ENCODE measurements around the gene PPP1R18.
"Not testable (repeated sequence)": the region's sequence is repeated elsewhere in the genome, so short reads cannot be mapped to it uniquely, and the experiment has no call there.

DNA sequence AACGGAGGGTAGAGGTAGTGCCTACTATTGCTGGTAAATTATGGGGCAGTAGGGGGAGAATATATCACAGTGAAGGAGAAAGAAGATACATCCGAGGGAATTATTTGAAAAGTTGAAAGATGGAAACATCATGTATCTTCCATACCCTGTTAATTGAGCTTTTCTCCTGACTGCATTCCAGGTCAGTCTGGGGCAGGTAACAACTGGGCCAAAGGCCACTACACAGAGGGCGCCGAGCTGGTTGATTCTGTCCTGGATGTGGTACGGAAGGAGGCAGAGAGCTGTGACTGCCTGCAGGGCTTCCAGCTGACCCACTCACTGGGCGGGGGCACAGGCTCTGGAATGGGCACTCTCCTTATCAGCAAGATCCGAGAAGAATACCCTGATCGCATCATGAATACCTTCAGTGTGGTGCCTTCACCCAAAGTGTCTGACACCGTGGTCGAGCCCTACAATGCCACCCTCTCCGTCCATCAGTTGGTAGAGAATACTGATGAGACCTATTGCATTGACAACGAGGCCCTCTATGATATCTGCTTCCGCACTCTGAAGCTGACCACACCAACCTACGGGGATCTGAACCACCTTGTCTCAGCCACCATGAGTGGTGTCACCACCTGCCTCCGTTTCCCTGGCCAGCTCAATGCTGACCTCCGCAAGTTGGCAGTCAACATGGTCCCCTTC, 36.9 kb upstream of the PPP1R18 start:
- TF ChIP-seq POLR2A (IDR thresholded peaks at IDR 0.05; ENCODE audit: extremely low read depth, insufficient read length); MYC (IDR thresholded peaks at IDR 0.05; ENCODE audit: low read depth, low read length): not testable (repeated sequence)
- TF ChIP-seq, protein P1, sequence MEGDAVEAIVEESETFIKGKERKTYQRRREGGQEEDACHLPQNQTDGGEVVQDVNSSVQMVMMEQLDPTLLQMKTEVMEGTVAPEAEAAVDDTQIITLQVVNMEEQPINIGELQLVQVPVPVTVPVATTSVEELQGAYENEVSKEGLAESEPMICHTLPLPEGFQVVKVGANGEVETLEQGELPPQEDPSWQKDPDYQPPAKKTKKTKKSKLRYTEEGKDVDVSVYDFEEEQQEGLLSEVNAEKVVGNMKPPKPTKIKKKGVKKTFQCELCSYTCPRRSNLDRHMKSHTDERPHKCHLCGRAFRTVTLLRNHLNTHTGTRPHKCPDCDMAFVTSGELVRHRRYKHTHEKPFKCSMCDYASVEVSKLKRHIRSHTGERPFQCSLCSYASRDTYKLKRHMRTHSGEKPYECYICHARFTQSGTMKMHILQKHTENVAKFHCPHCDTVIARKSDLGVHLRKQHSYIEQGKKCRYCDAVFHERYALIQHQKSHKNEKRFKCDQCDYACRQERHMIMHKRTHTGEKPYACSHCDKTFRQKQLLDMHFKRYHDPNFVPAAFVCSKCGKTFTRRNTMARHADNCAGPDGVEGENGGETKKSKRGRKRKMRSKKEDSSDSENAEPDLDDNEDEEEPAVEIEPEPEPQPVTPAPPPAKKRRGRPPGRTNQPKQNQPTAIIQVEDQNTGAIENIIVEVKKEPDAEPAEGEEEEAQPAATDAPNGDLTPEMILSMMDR (IDR thresholded peaks at IDR 0.05; ENCODE audit: low read depth, low read length), result not testable (repeated sequence)
- TF ChIP-seq, protein P2, sequence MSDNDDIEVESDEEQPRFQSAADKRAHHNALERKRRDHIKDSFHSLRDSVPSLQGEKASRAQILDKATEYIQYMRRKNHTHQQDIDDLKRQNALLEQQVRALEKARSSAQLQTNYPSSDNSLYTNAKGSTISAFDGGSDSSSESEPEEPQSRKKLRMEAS (IDR thresholded peaks at IDR 0.05; ENCODE audit: low read depth, low read length), result not testable (repeated sequence)

Data from NB4 (cell line).